ENCODE results near the gene DIPK1A.

Gene DIPK1A

DNA sequence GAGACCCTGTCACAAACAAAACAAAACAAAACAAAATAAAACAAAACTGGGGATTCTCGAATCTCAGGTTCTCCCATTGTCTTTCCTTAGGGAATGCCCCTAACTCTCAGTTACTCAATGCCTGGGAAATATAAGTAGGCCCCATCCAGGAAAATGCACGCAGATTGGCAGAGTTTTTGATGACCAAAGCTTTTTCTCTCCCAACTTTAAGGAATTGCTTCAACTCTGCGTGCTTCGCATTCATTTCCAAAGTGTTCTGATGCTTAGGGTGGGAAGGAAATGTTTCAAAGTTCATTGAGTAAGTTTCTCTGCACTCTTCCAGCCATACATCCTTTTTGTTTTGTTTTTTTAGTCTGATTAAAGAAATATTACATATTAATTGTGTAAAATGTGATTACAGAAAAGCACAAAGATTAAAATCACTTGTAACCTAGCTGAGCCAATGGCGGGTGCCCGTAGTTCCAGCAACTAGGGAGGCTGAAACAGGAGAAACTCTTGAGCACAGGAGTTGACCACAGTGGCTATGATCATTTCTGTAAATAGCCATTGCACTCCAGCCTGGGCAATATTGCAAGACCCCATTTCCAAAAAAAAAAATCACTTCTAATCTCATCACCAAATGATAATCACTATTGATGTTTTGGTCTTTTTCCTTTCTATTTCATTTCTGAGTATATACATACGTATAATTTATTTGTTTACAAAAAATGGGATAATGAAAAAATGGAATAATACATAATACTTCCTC lies 157.9 kb downstream of the DIPK1A start:
- TF ChIP-seq, protein P1, sequence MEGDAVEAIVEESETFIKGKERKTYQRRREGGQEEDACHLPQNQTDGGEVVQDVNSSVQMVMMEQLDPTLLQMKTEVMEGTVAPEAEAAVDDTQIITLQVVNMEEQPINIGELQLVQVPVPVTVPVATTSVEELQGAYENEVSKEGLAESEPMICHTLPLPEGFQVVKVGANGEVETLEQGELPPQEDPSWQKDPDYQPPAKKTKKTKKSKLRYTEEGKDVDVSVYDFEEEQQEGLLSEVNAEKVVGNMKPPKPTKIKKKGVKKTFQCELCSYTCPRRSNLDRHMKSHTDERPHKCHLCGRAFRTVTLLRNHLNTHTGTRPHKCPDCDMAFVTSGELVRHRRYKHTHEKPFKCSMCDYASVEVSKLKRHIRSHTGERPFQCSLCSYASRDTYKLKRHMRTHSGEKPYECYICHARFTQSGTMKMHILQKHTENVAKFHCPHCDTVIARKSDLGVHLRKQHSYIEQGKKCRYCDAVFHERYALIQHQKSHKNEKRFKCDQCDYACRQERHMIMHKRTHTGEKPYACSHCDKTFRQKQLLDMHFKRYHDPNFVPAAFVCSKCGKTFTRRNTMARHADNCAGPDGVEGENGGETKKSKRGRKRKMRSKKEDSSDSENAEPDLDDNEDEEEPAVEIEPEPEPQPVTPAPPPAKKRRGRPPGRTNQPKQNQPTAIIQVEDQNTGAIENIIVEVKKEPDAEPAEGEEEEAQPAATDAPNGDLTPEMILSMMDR (IDR thresholded peaks at IDR 0.05): no peak
- Histone ChIP-seq H3K4me3 (no peak overlapping the region), H3K27ac (no peak overlapping the region)
- no peak for DNase-seq (ENCODE audit: low spot score)

DNA sequence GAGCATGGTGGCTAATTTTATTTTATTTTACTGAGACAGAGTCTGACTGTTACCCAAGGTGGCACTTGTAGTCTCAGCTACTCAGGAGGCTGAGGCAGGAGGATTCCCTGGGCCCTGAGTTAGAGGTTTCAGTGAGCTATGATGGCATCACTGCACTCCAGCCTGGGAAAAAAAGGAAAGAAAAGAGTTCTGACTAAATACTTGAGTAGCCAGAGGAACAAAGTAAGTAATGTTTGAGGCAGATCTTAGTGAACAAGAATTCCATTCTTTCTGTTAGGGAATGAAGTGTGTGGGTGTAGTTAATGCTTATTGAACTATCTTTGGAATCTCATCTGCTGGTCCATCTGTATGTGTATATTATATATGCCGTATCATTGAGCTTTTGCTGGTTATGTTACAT lies 163.3 kb downstream of the DIPK1A start:
- no peak for DNase-seq (ENCODE audit: low spot score)
- Histone ChIP-seq H3K4me3 (no peak overlapping the region), H3K27ac (no peak overlapping the region)
- TF ChIP-seq, protein P1 (IDR thresholded peaks at IDR 0.05): no peak

DNA sequence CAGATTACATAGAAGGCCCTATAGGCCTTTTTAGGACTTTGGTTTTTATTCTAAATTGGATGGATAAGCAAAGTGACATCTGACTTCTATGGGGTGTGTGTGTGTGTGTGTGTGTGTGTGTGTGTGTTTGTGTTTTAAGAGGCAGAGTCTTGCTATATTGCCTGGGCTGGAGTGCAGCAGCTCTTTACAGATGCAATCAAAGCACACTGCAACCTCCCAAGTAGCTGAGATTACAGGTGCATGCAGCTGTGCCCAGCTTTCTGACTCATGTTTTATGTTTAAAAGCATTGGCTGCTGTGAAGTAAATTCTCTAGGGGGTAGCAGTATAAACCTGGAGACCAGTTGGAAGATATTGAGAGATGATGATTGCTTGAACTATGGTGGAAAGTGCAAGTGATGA lies 164.0 kb downstream of the DIPK1A start:
- Histone ChIP-seq H3K27ac (no peak overlapping the region), H3K4me3 (no peak overlapping the region)
- no peak for DNase-seq (ENCODE audit: low spot score)
- TF ChIP-seq, protein P1 (IDR thresholded peaks at IDR 0.05): no peak

DNA sequence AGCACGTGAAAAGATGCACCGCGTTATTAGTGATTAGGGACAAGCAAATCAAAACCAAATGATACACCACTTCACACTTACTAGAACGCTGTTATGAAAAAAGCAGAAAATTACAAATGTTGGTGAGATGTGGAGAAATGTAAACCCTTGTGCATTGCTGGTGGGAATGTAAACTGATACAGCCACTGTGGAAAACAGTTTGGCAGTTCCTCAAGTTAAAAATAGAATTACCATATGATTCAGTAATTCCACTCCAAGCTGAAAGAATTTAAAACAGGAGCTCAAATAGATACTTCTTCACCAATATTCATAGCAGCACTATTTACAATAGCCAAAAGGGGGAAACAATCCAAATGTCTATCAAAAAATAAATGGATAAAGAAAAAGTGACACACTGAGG lies 166.1 kb downstream of the DIPK1A start:
- H3K4me3 ChIP-seq: no peak overlapping the region
- DNase-seq (ENCODE audit: low spot score): no peak
- TF ChIP-seq, protein P1 (IDR thresholded peaks at IDR 0.05): no peak
- H3K27ac ChIP-seq: no peak overlapping the region

DNA sequence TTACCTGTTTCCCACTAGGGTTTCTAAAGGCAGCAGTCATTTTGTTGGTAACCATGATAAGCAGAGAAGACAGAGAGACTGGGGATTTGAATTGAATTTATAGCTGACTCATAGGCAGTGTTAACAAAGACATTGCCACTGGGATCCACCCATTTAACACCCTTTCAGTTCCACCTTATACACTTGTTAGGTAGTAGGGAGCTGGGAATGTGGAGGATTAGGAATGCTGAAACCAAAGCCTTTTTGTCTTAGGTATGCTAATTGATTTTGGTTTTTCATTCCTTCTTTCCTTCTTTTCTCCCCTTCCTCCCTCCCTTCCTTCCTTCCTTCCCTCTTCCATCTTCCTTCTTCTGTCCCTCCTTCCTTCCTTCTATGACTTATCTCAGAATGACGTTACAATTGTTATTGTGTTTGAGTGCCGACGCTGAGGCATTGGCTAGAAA lies 168.9 kb downstream of the DIPK1A start:
- no peak for DNase-seq (ENCODE audit: low spot score)
- TF ChIP-seq, protein P1 (IDR thresholded peaks at IDR 0.05): no peak
- no peak overlapping the region for H3K27ac ChIP-seq
- H3K4me3 ChIP-seq: no peak overlapping the region

Measured in coronary artery (tissue), 2 donors.